GM12865 (cell line): Measurements from ENCODE around the gene ACAA1.

ENCODE experiments used
- DNase-seq: peaks from one replicate; pipeline ENCODE4 v3.0.0; 2010; ENCODE audit warnings: low read depth
- H3K4me3 ChIP-seq: 2 replicates; pipeline ENCODE4 v1.5.1; 2011; ENCODE audit warnings: mild to moderate bottlenecking, low read depth, low read length, control low read depth
- TF ChIP-seq, protein P1 (sequence below): IDR thresholded peaks from 2 replicates; pipeline ENCODE4 v1.5.1; 2011; ENCODE audit warnings: low read length, control low read depth, low read depth, inconsistent platforms; ENCODE audit not compliant: insufficient read depth; ENCODE audit errors: missing control alignments

The ACAA1 gene

DNA sequence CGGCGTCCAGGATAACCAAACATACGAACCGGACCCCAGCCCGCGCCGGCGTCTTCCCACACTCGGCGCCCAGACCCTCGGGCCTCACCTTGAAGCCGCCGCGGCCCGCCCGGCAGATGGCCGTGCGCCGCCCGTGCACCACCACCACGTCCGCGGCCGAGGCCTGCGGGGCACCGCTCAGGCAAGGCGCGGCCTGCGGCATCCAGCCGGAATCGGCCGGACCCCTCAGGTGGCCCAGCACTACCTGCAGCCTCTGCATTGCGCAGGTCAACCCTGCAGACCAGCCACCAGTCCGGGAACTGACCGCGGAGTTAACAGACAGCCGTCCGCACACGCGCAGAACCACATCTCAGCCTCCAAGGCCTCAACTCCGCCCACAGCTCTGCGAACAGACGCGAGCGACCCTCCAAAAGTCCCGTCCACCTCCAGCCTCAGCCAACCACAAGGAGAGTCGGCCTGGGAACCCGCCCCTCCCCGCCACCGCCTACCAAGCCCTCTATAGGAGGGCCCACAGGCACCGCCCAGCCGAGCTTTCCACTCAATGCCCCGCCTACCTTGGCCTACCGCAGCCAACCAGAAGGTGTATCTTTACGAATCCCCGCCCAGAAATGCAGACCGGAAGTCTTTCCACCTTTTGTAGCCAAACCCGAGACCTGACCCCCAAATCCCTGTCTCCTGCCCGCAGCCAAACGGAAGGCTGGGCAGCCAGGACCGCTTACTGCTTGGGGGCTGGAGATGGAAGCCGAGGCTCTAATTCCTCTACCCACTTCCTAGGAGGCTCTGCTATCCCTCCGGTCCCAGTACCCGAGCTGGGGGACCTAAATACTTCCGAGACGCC lies at the start of gene ACAA1:
Gene ACAA1 (minus strand): TSS at position 351 of the 838 bp plus-strand sequence. CDS start 92 bp downstream, at position 259.
- peak; percentile 99 for DNase-seq
- TF ChIP-seq, protein P1, sequence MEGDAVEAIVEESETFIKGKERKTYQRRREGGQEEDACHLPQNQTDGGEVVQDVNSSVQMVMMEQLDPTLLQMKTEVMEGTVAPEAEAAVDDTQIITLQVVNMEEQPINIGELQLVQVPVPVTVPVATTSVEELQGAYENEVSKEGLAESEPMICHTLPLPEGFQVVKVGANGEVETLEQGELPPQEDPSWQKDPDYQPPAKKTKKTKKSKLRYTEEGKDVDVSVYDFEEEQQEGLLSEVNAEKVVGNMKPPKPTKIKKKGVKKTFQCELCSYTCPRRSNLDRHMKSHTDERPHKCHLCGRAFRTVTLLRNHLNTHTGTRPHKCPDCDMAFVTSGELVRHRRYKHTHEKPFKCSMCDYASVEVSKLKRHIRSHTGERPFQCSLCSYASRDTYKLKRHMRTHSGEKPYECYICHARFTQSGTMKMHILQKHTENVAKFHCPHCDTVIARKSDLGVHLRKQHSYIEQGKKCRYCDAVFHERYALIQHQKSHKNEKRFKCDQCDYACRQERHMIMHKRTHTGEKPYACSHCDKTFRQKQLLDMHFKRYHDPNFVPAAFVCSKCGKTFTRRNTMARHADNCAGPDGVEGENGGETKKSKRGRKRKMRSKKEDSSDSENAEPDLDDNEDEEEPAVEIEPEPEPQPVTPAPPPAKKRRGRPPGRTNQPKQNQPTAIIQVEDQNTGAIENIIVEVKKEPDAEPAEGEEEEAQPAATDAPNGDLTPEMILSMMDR = no peak
- peak within 1 kb of the TSS; percentile 92 for H3K4me3 ChIP-seq

DNA sequence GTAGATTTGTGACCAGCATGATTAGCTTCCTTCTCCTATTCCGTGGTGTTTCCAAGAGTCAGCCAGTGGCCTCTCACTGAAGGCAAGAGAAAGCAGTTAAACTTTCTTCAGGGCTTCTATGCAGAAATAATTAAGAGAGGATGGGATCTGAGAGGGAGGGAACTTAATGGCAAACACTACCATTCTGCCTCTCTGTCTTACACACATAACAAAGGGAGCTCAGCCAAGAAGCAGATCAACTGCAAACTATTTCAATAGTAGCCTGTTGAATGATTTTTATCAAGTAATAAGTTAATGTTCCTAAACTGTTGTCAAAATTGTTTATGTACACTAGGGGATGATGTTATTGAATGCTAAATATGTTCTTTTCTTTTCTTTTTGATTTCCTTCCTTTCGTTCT lies 40.3 kb upstream of the ACAA1 start:
- TF ChIP-seq, protein P1 = no peak
- DNase-seq = no peak
- H3K4me3 ChIP-seq = no peak overlapping the region

- peak; percentile 45 for DNase-seq
- TF ChIP-seq, protein P1 = no peak
- H3K4me3 ChIP-seq = peak overlapping the region; percentile 36
Measured at GRCh38 chr3:38173834-38174418, 37.0 kb upstream of the ACAA1 start.

DNA sequence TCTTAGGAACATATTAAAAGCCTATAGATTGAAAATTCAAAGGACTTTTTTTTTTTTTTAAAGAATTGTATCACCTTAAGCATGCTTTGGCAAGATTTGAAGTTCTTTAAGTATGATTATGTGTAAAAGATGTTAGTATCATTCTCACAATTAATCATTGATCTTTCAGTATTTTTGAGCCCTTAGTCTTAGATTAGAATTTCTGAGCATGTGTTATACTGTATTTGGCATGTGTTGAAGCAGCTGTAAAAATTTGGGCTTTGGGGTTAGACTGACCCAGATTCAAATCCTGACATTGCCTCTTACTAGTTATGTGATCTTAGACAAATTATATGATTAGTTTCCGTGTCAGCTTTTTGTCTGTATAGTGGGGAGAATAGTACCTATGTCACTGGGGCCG lies 34.7 kb upstream of the ACAA1 start:
- TF ChIP-seq, protein P1 = no peak
- DNase-seq = no peak
- H3K4me3 ChIP-seq = no peak overlapping the region

DNA sequence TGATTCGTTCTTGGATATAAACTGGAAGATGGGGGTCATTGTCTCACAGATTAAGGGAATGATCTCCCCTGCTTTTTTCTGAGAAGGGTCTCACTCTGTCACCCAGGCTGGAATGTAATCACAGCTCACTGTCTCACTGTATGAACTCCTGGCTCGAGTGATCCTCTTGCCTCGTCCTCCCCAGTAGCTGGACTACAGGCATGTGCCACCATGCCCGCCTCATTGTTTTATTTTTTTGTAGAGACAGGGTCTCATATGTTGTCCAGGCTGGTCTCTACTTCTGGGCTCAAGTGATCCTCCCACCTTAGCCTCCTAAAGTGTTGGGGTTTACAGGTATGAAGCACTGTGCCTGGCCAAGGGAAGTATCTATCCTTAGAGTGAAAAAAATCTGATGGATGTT lies 33.8 kb upstream of the ACAA1 start:
- H3K4me3 ChIP-seq = no peak overlapping the region
- TF ChIP-seq, protein P1 = no peak
- DNase-seq = no peak

DNA sequence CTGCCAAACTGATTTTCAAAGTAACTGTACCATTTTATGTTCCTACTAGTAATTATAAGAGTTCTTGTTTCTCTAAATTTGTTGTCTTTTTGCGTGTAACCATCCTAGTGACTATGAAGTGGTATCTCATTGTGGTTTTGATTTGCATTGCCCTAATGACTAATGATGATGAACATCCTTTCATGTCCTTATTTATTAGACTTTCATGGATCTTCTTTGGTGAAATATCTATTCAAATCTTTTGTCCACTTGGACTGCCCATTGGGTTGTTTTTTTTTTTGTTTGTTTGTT lies 32.0 kb upstream of the ACAA1 start:
- DNase-seq = peak; percentile 24
- no peak overlapping the region for H3K4me3 ChIP-seq
- TF ChIP-seq, protein P1 = no peak
